Activated naive CD8-positive, alpha-beta T cell treated with anti-CD3 and anti-CD28 coated beads for 36 hours (primary cell): ENCODE data around the gene FSTL4. TPM values are rescaled to one million over a fixed set of nuclear protein-coding genes. Genes with fewer than 3 reads are reported as not detected.

Experiments used
- DNase-seq: peaks from one replicate; pipeline ENCODE4 v3.0.0; 2021
- H3K27ac Mint-ChIP-seq: one replicate; pipeline ENCODE4 v1.8.0; 2022; ENCODE audit warnings: mild to moderate bottlenecking, moderate library complexity, mixed read lengths
- H3K27me3 Mint-ChIP-seq: one replicate; pipeline ENCODE4 v1.8.0; 2022; ENCODE audit warnings: mild to moderate bottlenecking, mixed read lengths
- H3K36me3 Mint-ChIP-seq: one replicate; pipeline ENCODE4 v1.8.0; 2021; ENCODE audit warnings: mild to moderate bottlenecking, mixed read lengths
- H3K4me1 Mint-ChIP-seq: one replicate; pipeline ENCODE4 v1.8.0; 2021; ENCODE audit warnings: mixed read lengths
- H3K4me3 Mint-ChIP-seq: one replicate; pipeline ENCODE4 v1.8.0; 2022; ENCODE audit warnings: mild to moderate bottlenecking, moderate library complexity, mixed read lengths
- H3K9me3 Mint-ChIP-seq: one replicate; pipeline ENCODE4 v1.8.0; 2022; ENCODE audit warnings: mixed read lengths
- total RNA-seq, 2 experiments: library from RNA; stranded (reverse); gene quantifications; one replicate each; pipeline ENCODE4 v1.2.3, GENCODE V29; 2021

Gene FSTL4
- total RNA-seq, 2 experiments from 2014 or later, result 0.10 to 0.29 TPM

DNA sequence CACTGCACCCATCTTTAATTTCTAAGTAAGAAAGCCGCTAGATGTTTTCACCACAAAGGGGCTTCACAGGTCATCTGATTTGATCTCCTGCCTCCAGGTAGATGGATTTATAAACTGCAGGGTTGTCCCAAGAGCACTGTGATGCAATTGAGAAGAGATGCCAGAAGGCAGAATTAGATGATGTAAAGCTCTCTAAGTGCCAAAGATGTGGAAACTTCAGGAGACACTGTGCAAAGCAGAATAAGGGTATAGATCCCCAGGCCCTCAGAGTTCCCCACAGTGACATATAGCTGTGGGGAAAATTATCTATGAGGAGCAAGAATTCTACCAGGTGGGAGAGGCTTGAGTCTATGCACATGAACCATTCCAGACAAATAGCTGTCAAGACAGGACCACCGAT lies 90.5 kb downstream of the FSTL4 start:
- H3K9me3 Mint-ChIP-seq, result no peaks in the 10 kb centered on the region
- H3K27me3 Mint-ChIP-seq, result peaks cover 4% of the 10 kb centered on the region
- H3K4me3 Mint-ChIP-seq, result no peak overlapping the region
- DNase-seq, result no peak
- H3K36me3 Mint-ChIP-seq, result no peaks in the 10 kb centered on the region
- H3K4me1 Mint-ChIP-seq, result no peaks in the 10 kb centered on the region
- no peak overlapping the region for H3K27ac Mint-ChIP-seq

GRCh38 chr5:133520991-133521706 lies 91.2 kb downstream of the FSTL4 start:
- no peaks in the 10 kb centered on the region for H3K4me1 Mint-ChIP-seq
- no peaks in the 10 kb centered on the region for H3K9me3 Mint-ChIP-seq
- H3K27ac Mint-ChIP-seq, result no peak overlapping the region
- H3K4me3 Mint-ChIP-seq, result no peak overlapping the region
- peaks cover 4% of the 10 kb centered on the region for H3K27me3 Mint-ChIP-seq
- no peak for DNase-seq
- no peaks in the 10 kb centered on the region for H3K36me3 Mint-ChIP-seq

- Mint-ChIP-seq H3K4me1 (no peaks in the 10 kb centered on the region), H3K36me3 (no peaks in the 10 kb centered on the region)
Measured at GRCh38 chr5:133520062-133520461, 92.3 kb downstream of the FSTL4 start.

GRCh38 chr5:133519191-133519590 lies 93.2 kb downstream of the FSTL4 start:
- Mint-ChIP-seq H3K9me3 (no peaks in the 10 kb centered on the region), H3K27me3 (peaks cover 4% of the 10 kb centered on the region), H3K4me1 (no peaks in the 10 kb centered on the region), H3K36me3 (no peaks in the 10 kb centered on the region), H3K27ac (no peak overlapping the region), H3K4me3 (no peak overlapping the region)
- no peak for DNase-seq

More at GRCh38 chr5:133520062-133520461, 92.3 kb downstream of the FSTL4 start:
- no peak for DNase-seq
- no peak overlapping the region for H3K27ac Mint-ChIP-seq
- no peaks in the 10 kb centered on the region for H3K9me3 Mint-ChIP-seq
- no peak overlapping the region for H3K4me3 Mint-ChIP-seq
- peaks cover 4% of the 10 kb centered on the region for H3K27me3 Mint-ChIP-seq

DNA sequence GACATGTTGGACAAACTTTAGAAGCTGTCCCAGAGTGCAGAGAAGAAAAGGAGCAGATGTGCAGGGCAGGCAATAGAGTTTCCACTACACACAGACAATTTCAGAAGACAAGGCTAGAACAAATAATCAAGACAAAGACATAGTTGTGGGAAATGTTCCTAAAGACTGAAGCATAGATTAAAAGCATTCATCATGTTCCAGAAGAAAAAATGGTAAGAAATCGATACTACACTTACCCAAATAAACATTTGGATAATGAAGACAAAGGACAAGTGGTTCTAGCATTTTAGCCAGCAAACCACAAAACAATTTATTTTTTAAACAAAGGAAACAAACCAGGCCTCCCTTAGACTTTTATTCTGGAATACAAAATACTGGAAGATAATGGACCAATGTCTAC lies 97.9 kb downstream of the FSTL4 start:
- no peak for DNase-seq
- H3K4me1 Mint-ChIP-seq, result no peaks in the 10 kb centered on the region
- H3K27me3 Mint-ChIP-seq, result peaks cover 14% of the 10 kb centered on the region
- no peaks in the 10 kb centered on the region for H3K9me3 Mint-ChIP-seq
- H3K4me3 Mint-ChIP-seq, result no peak overlapping the region
- H3K36me3 Mint-ChIP-seq, result no peaks in the 10 kb centered on the region
- no peak overlapping the region for H3K27ac Mint-ChIP-seq

GRCh38 chr5:133512896-133513295 lies 99.4 kb downstream of the FSTL4 start:
- no peak for DNase-seq
- Mint-ChIP-seq H3K36me3 (no peaks in the 10 kb centered on the region), H3K4me3 (no peak overlapping the region), H3K4me1 (peaks cover 4% of the 10 kb centered on the region), H3K27me3 (peaks cover 14% of the 10 kb centered on the region), H3K9me3 (no peaks in the 10 kb centered on the region), H3K27ac (no peak overlapping the region)

GRCh38 chr5:133511653-133512235 lies 100.6 kb downstream of the FSTL4 start:
- no peak overlapping the region for H3K4me3 Mint-ChIP-seq
- H3K27ac Mint-ChIP-seq, result no peak overlapping the region
- H3K36me3 Mint-ChIP-seq, result no peaks in the 10 kb centered on the region
- DNase-seq, result no peak
- H3K4me1 Mint-ChIP-seq, result peaks cover 4% of the 10 kb centered on the region
- peaks cover 14% of the 10 kb centered on the region for H3K27me3 Mint-ChIP-seq
- H3K9me3 Mint-ChIP-seq, result no peaks in the 10 kb centered on the region

- Mint-ChIP-seq H3K27ac (no peak overlapping the region), H3K4me1 (peaks cover 4% of the 10 kb centered on the region), H3K36me3 (no peaks in the 10 kb centered on the region), H3K9me3 (no peaks in the 10 kb centered on the region), H3K4me3 (no peak overlapping the region), H3K27me3 (peaks cover 14% of the 10 kb centered on the region)
- DNase-seq, result no peak
Measured at GRCh38 chr5:133510634-133511262, 101.6 kb downstream of the FSTL4 start.

- H3K4me1 Mint-ChIP-seq, result peaks cover 4% of the 10 kb centered on the region
- H3K36me3 Mint-ChIP-seq, result no peaks in the 10 kb centered on the region
- H3K4me3 Mint-ChIP-seq, result no peak overlapping the region
- H3K27me3 Mint-ChIP-seq, result peaks cover 14% of the 10 kb centered on the region
- no peak overlapping the region for H3K27ac Mint-ChIP-seq
- DNase-seq, result no peak
- H3K9me3 Mint-ChIP-seq, result no peaks in the 10 kb centered on the region
Measured at GRCh38 chr5:133509742-133510079, 102.6 kb downstream of the FSTL4 start.

- Mint-ChIP-seq H3K4me3 (no peak overlapping the region), H3K9me3 (no peaks in the 10 kb centered on the region), H3K4me1 (peaks cover 4% of the 10 kb centered on the region), H3K27me3 (peaks cover 14% of the 10 kb centered on the region), H3K36me3 (no peaks in the 10 kb centered on the region), H3K27ac (no peak overlapping the region)
- DNase-seq, result no peak
Measured at GRCh38 chr5:133508845-133509741, 103.2 kb downstream of the FSTL4 start.

DNA sequence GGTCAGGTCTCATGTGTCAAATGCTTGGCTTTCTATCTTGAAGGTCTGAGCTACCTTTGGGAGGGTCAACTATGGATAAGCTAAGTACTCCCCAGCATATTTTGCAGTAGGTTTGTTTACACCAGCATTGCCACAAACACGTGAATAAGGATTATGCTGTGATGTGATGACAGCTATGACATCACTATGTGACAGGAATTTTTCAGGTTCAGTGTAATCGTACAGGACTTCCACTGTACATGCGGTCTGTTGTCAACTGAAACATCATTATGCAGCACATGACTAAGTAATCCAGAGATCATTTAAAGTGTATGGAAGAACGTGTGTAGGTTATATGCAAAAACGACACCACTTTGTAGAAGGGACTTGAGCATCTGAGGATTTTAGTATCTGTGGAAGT lies 104.0 kb downstream of the FSTL4 start:
- H3K27ac Mint-ChIP-seq, result no peak overlapping the region
- H3K9me3 Mint-ChIP-seq, result no peaks in the 10 kb centered on the region
- H3K27me3 Mint-ChIP-seq, result peaks cover 14% of the 10 kb centered on the region
- H3K36me3 Mint-ChIP-seq, result no peaks in the 10 kb centered on the region
- peaks cover 4% of the 10 kb centered on the region for H3K4me1 Mint-ChIP-seq
- no peak overlapping the region for H3K4me3 Mint-ChIP-seq
- no peak for DNase-seq

GRCh38 chr5:133506181-133506580 lies 106.2 kb downstream of the FSTL4 start:
- DNase-seq, result no peak
- Mint-ChIP-seq H3K4me3 (no peak overlapping the region), H3K27me3 (peaks cover 5% of the 10 kb centered on the region), H3K4me1 (peaks cover 4% of the 10 kb centered on the region), H3K36me3 (no peaks in the 10 kb centered on the region), H3K9me3 (no peaks in the 10 kb centered on the region), H3K27ac (no peak overlapping the region)

- H3K27me3 Mint-ChIP-seq, result peaks cover 7% of the 10 kb centered on the region
- no peak overlapping the region for H3K4me3 Mint-ChIP-seq
- H3K36me3 Mint-ChIP-seq, result no peaks in the 10 kb centered on the region
- no peak for DNase-seq
- H3K9me3 Mint-ChIP-seq, result no peaks in the 10 kb centered on the region
- H3K27ac Mint-ChIP-seq, result no peak overlapping the region
- H3K4me1 Mint-ChIP-seq, result no peaks in the 10 kb centered on the region
Measured at GRCh38 chr5:133503511-133503910, 108.8 kb downstream of the FSTL4 start.

DNA sequence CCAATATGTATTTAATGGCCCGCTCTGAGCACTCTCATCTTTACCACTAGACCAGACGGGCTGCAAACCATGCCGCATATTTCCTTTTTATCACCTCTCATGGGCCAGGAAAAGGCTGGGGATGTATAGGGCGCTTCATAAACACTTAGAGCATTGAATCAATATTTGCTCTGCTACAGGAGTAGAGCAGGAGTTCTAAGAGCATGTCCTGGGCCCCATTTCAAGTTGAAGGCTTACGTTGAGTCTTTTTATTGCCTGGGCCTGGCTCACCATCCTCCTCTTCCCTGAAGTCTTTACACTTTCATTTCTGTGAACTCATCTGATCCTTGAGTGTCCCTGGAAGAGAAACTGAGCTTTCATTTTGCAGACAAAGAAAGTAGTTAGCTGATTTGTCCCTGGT lies 112.4 kb downstream of the FSTL4 start:
- no peaks in the 10 kb centered on the region for H3K9me3 Mint-ChIP-seq
- DNase-seq, result no peak
- no peaks in the 10 kb centered on the region for H3K36me3 Mint-ChIP-seq
- H3K4me3 Mint-ChIP-seq, result no peak overlapping the region
- H3K4me1 Mint-ChIP-seq, result no peaks in the 10 kb centered on the region
- no peak overlapping the region for H3K27ac Mint-ChIP-seq
- H3K27me3 Mint-ChIP-seq, result peaks cover 7% of the 10 kb centered on the region
